ENCODE results near the gene ATP1A2. TPM values are rescaled to one million over a fixed set of nuclear protein-coding genes. Genes with fewer than 3 reads are reported as not detected.

Gene ATP1A2
- total and polyA plus RNA-seq, 3 donors from 2014 or later = 13.2 to 27.9 (median 14.2) TPM

- Histone ChIP-seq H3K4me3 (no peak overlapping the region), H3K4me1 (no peaks in the 10 kb centered on the region), H3K9me3 (no peaks in the 10 kb centered on the region), H3K27ac (no peak overlapping the region), H3K27me3 (no peaks in the 10 kb centered on the region), H3K36me3 (ENCODE audit: low read depth, missing control alignments) (no peaks in the 10 kb centered on the region)
- WGBS, 2 donors = 72 to 83% methylated on average over 3 of the region's 3 CpGs
- TF ChIP-seq CTCF (IDR thresholded peaks at IDR 0.05) (no peak), POLR2A (IDR thresholded peaks at IDR 0.05) (no peak)
- no peak for DNase-seq
- intact Hi-C loops (cut with DNase I; ENCODE audit: low total_unique reads) = no loop called here
Observed at GRCh38 chr1:160089883-160090282, 25.7 kb upstream of the ATP1A2 start.

- Histone ChIP-seq H3K9me3 (no peaks in the 10 kb centered on the region), H3K27ac (no peak overlapping the region), H3K36me3 (ENCODE audit: low read depth, missing control alignments) (no peaks in the 10 kb centered on the region), H3K4me3 (no peak overlapping the region), H3K4me1 (no peaks in the 10 kb centered on the region), H3K27me3 (no peaks in the 10 kb centered on the region)
- TF ChIP-seq CTCF (IDR thresholded peaks at IDR 0.05) = no peak
- TF ChIP-seq POLR2A (IDR thresholded peaks at IDR 0.05) = no peak
- WGBS, 2 donors = 84 to 86% methylated on average over 4 of the region's 4 CpGs
- DNase-seq = no peak
- intact Hi-C loops (cut with DNase I; ENCODE audit: low total_unique reads) = no loop called here
Observed at GRCh38 chr1:160090760-160091159, 24.8 kb upstream of the ATP1A2 start.

- H3K27ac ChIP-seq = no peak overlapping the region
- DNase-seq = no peak
- peaks cover 3% of the 10 kb centered on the region for H3K4me1 ChIP-seq
- TF ChIP-seq CTCF (IDR thresholded peaks at IDR 0.05) (no peak), POLR2A (IDR thresholded peaks at IDR 0.05) (no peak)
- H3K9me3 ChIP-seq = no peaks in the 10 kb centered on the region
- 95 to 97% methylated on average over 5 of the region's 5 CpGs for WGBS, 2 donors
- no peaks in the 10 kb centered on the region for H3K27me3 ChIP-seq
- no peaks in the 10 kb centered on the region for H3K36me3 ChIP-seq (ENCODE audit: low read depth, missing control alignments)
- H3K4me3 ChIP-seq = no peak overlapping the region
- intact Hi-C loops (cut with DNase I; ENCODE audit: low total_unique reads) = no loop called here
Observed at GRCh38 chr1:160091666-160092223, 23.8 kb upstream of the ATP1A2 start.

- Histone ChIP-seq H3K36me3 (ENCODE audit: low read depth, missing control alignments) (no peaks in the 10 kb centered on the region), H3K27me3 (no peaks in the 10 kb centered on the region), H3K4me3 (no peak overlapping the region), H3K4me1 (peaks cover 10% of the 10 kb centered on the region), H3K27ac (no peak overlapping the region), H3K9me3 (no peaks in the 10 kb centered on the region)
- TF ChIP-seq CTCF (IDR thresholded peaks at IDR 0.05) = no peak
- no peak for TF ChIP-seq POLR2A (IDR thresholded peaks at IDR 0.05)
- DNase-seq = no peak
- intact Hi-C loops (cut with DNase I; ENCODE audit: low total_unique reads) = no loop called here
- WGBS, 2 donors = 93 to 96% methylated on average over 11 to 32 of the region's 32 CpGs
Observed at GRCh38 chr1:160092366-160093068, 23.0 kb upstream of the ATP1A2 start.

- TF ChIP-seq CTCF (IDR thresholded peaks at IDR 0.05) (no peak), POLR2A (IDR thresholded peaks at IDR 0.05) (no peak)
- Histone ChIP-seq H3K4me3 (no peak overlapping the region), H3K27ac (no peak overlapping the region), H3K36me3 (ENCODE audit: low read depth, missing control alignments) (no peaks in the 10 kb centered on the region), H3K27me3 (no peaks in the 10 kb centered on the region), H3K9me3 (no peaks in the 10 kb centered on the region), H3K4me1 (peaks cover 15% of the 10 kb centered on the region)
- intact Hi-C loops (cut with DNase I; ENCODE audit: low total_unique reads) = no loop called here
- 72 to 88% methylated on average over 4 to 9 of the region's 9 CpGs for WGBS, 2 donors
- no peak for DNase-seq
Observed at GRCh38 chr1:160093069-160093395, 22.5 kb upstream of the ATP1A2 start.
